Brain microvascular endothelial cell (primary cell): ENCODE data around the gene TUBGCP3.
A peak's percentile ranks its signal among the peaks of the same experiment; 100 is the strongest.

Source experiments
- DNase-seq: peaks from one replicate; pipeline ENCODE4 v3.0.0-alpha.2; 2020
- H3K27ac ChIP-seq: fragments of 250-450 bp; sonication (Bioruptor Pico); 2 replicates; pipeline ENCODE4 v1.5.1; 2020; ENCODE audit warnings: mild to moderate bottlenecking, moderate library complexity
- H3K27me3 ChIP-seq: fragments of 250-450 bp; sonication (Bioruptor Pico); replicated peaks from 2 replicates; pipeline ENCODE4 v1.5.1; 2020; ENCODE audit warnings: mild to moderate bottlenecking
- H3K36me3 ChIP-seq: fragments of 250-450 bp; sonication (Bioruptor Pico); replicated peaks from 2 replicates; pipeline ENCODE4 v1.5.1; 2020; ENCODE audit warnings: mild to moderate bottlenecking
- H3K4me3 ChIP-seq: 2 replicates; pipeline ENCODE4 v1.5.1; 2011; ENCODE audit warnings: low read depth, mild to moderate bottlenecking, control low read depth, low read length, moderate library complexity
- CTCF ChIP-seq: IDR thresholded peaks from 2 replicates; pipeline ENCODE4 v1.5.1; 2011; ENCODE audit warnings: low read depth, mild to moderate bottlenecking, moderate library complexity, low read length, control low read depth, inconsistent platforms; ENCODE audit errors: missing control alignments
- in situ Hi-C: cut with HindIII; loops from 2 replicates; pipeline ENCODE4 v1.10.0; 2017; ENCODE audit warnings: low sequenced_read_pairs, low pct_ligation_motif_present

Gene TUBGCP3

GRCh38 chr13:112443995-112444311 lies 144.0 kb downstream of the TUBGCP3 start:
- no peaks in the 10 kb centered on the region for H3K36me3 ChIP-seq
- TF ChIP-seq CTCF = peak; percentile 91
- H3K27me3 ChIP-seq = no peaks in the 10 kb centered on the region
- peak; percentile 49 for DNase-seq
- in situ Hi-C loops = no loop called here
- H3K27ac ChIP-seq = no peak overlapping the region
- no peak overlapping the region for H3K4me3 ChIP-seq

GRCh38 chr13:112443191-112443994 lies 144.6 kb downstream of the TUBGCP3 start:
- in situ Hi-C loops = no loop called here
- no peak for DNase-seq
- Histone ChIP-seq H3K4me3 (no peak overlapping the region), H3K36me3 (no peaks in the 10 kb centered on the region), H3K27ac (no peak overlapping the region), H3K27me3 (no peaks in the 10 kb centered on the region)
- peak; percentile 59 for TF ChIP-seq CTCF

GRCh38 chr13:112442483-112443090 lies 145.4 kb downstream of the TUBGCP3 start:
- DNase-seq = no peak
- H3K36me3 ChIP-seq = no peaks in the 10 kb centered on the region
- no peak overlapping the region for H3K4me3 ChIP-seq
- in situ Hi-C loops = no loop called here
- H3K27ac ChIP-seq = no peak overlapping the region
- no peaks in the 10 kb centered on the region for H3K27me3 ChIP-seq
- no peak for TF ChIP-seq CTCF

GRCh38 chr13:112441779-112442310 lies 146.1 kb downstream of the TUBGCP3 start:
- in situ Hi-C loops = no loop called here
- no peak for DNase-seq
- H3K4me3 ChIP-seq = no peak overlapping the region
- no peaks in the 10 kb centered on the region for H3K36me3 ChIP-seq
- TF ChIP-seq CTCF = no peak
- H3K27ac ChIP-seq = no peak overlapping the region
- H3K27me3 ChIP-seq = no peaks in the 10 kb centered on the region

GRCh38 chr13:112441226-112441625 lies 146.7 kb downstream of the TUBGCP3 start:
- no peak overlapping the region for H3K4me3 ChIP-seq
- no peak overlapping the region for H3K27ac ChIP-seq
- no peaks in the 10 kb centered on the region for H3K36me3 ChIP-seq
- in situ Hi-C loops = no loop called here
- no peak for TF ChIP-seq CTCF
- no peaks in the 10 kb centered on the region for H3K27me3 ChIP-seq
- DNase-seq = no peak

- no peak for DNase-seq
- Histone ChIP-seq H3K27ac (no peak overlapping the region), H3K4me3 (no peak overlapping the region), H3K27me3 (no peaks in the 10 kb centered on the region), H3K36me3 (no peaks in the 10 kb centered on the region)
- TF ChIP-seq CTCF = no peak
- in situ Hi-C loops = no loop called here
Observed at GRCh38 chr13:112438515-112438914, 149.4 kb downstream of the TUBGCP3 start.
